MV-4-11 (cell line): ENCODE data around the gene KCND1.
"Not testable (repeated sequence)": the region's sequence is repeated elsewhere in the genome, so short reads cannot be mapped to it uniquely, and the experiment has no call there.

ENCODE experiments used
- DNase-seq: peaks from one replicate; lab custom pipeline; 2025; lab: John Stamatoyannopoulos, UW

The KCND1 gene

DNA sequence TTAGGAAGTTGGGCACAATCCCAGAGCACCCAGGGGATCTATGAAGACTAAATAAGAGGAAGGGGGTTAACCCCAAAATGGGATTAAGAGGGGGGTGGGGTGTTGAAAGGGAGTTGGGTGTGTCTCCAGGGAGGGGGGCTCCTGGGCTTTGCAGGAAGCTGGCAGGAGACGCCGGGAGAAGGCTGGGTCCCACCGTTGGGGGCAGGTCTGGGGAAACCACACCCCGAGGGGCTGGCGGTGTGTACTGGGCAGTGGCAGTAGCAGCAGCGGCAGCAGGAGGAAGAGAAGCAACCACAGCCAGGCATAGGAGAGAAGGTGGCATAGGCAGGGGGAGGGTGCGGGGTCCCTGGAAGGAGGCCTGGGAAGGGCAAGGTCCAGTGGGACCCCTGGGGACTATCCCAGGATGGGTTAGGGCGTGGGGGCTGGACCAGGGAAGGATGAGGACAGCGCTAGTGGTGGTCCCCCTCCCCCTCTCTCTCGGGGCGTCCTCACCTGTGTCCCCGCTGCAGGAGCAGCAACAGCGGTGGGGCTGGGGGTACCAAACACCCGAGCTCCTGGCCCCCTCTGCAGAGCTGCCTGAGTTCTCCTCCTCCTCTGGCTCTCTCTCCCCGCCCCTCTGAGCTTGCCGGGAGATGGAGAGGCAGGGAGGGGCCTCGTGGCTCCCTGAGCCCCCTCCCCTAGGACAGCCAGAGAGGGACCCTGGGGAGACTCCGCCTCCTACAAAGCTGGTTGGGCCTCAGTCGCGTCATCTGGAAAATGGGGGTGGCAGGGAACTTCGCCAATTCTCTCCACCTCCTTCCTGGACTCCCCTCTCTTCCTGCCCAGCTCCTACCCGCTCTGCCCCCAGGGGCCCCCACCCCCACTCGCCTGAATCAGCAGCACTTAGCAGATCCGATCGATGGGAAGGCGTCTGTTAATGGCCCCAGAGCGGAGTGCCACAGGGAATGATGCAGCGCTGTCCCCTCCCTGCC lies at the start of gene KCND1:
Gene KCND1 (minus strand): TSS at position 596 of the 971 bp plus-strand sequence. CDS start 1,573 bp downstream, outside the sequence.
- DNase-seq, result no peak

DNA sequence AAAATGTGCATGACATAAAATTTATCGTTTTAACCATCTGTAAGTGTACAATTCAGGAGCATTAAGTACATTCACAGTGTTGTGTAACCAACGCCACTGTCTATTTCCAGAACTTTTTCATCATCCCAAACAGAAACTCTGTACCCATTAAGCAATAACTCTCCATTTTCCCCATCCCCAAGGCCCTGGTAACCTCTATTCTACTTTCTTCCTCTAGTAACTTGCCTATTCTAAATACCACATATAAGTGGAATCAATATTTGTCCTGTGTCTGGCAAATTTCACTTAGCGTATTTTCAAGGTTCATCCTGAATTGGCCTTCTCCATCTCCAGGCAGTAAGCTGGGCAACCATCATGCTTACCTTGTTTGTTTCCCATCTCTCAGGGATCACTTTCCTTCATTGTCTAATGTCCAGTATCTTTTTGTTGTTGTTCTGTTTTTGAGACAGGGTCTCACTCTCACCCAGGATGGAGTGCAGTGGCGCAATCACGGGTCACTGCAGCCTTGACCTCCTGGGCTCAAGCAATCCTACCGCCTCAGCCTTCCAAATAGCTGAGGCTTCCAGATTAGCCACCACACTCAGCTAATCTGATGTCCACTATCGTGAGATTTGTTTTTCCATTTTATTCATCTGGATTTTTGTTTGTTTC lies 48.1 kb upstream of the KCND1 start:
- peak; percentile 65 for DNase-seq

DNA sequence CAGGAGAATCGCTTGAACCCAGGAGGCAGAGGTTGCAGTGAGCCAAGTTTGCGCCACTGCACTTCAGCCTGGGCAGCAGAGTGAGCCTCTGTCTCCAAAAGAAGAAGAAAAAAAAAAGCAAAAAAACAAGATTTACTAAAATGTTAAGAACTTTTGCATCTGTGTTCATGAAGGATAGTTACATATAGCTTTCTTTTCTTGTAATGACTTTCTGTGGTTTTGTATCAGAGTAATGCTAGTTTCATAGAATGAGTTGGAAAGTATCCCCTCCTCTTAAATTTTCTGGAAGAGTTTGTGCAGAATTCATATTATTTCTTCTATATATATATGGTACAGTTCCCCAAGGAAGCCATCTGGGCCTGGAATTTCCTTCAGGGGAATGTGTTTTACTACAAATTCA lies 47.4 kb upstream of the KCND1 start:
- DNase-seq, result no peak

GRCh38 chrX:49003696-49004095 lies 32.1 kb upstream of the KCND1 start:
- no peak for DNase-seq

- DNase-seq, result peak; percentile 86
These were observed 30.7 kb upstream of the KCND1 start, which contains the start of gene GRIPAP1 for GRCh38 chrX:49002091-49002935. GRIPAP1 (minus strand) TSS chrX:49002264; CDS start chrX:49002229, 35 bp downstream.

GRCh38 chrX:49001521-49002090 lies 30.0 kb upstream of the KCND1 start:
- DNase-seq, result peak; percentile 31

DNA sequence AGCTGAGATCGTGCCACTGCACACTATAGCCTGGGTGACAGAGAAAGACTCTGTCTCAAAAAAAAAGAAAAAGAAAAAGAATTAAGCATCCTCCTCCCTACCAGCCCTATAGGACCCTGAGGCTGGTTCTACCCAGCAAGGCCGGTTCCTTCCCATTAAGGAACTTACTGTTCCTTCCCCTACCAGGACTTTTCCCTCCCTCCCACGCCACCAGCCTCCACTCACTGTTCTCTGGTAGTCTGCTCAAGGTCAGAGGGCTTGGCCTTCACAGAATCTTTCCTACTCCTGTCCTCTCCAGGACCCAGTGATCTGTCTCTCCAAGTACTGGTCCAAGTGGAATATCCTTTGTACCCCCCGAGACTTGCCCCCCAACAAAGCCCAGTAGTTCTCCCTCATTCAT lies 29.0 kb upstream of the KCND1 start:
- DNase-seq, result no peak

GRCh38 chrX:48999030-48999429 lies 27.4 kb upstream of the KCND1 start:
- DNase-seq, result no peak

DNA sequence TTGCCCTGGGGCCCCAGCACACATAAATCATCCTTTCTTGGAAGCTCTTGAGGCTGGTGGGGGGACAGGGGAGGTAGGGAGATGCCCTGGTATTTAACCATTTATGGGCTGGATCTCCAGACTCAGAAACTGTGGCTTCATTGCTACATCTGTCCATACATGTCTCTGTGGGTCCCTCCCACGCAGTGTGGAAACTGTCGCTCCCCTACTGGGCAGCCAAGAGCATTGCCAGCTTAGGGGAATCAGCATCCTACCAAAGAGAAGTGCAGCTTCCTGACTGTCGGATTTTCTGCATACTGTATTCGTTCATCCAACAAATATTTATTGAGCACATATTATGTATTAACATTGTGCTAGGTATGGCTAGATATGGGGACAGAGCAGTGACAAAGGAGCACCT lies 26.7 kb upstream of the KCND1 start:
- peak; percentile 27 for DNase-seq

DNA sequence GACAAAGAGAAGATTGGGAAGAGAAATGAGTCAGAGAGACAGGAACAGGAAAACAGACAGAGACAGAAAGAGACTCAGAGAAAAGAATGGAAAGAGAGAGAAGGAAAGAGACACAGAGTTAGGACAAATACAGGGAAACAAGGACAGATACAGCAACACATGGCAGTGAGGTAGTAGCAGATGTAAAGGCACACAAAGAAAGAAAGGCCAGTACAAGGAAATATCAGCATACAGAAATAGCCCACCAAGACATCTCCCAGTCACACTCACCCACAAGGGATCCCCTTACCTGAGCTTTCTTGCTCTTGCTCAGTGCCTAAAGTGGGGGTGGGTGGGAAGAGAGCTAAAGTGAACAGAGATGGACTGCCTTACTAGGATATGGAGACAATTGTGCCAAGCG lies 26.2 kb upstream of the KCND1 start:
- no peak for DNase-seq

- DNase-seq, result no peak
These were observed 25.8 kb upstream of the KCND1 start for GRCh38 chrX:48997455-48997854.

DNA sequence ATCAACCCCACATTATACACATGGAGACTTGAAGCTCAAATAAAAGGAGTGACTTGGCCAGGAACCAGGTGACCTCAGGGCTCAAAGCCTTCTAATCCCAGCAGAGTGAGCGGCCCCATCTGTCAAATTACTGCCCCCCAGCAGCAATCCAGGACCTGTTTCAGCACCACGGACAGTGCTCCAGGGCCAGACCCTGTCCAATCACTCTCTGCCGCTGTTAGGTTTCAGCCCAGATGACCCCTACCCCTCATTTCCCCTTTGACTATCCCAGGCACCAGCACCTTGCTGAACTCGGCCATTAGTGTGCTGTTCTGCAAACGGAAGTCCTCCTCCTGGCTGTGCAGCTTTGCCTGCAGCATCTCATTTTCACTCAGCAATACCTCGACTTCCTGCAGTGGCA lies 25.3 kb upstream of the KCND1 start:
- no peak for DNase-seq

DNA sequence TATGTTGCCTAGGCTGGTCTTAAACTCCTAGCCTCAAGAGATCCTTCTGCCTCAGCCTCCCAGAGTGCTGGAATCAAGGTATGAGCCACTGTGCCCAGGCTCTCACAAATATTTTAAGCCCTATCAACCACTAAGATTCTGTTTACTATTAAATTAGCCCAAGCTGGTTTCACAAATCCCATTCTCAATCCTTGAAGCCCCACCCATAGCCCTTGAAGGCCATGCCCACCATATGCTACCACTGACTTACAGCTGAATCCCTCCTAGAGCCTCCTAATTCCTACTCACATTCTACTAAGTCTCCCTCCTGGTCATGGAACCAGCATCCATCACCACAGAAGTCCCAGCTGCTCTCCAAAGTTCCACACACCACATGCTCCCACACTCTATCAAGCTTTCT lies 20.7 kb upstream of the KCND1 start:
- no peak for DNase-seq

GRCh38 chrX:48989483-48989882 lies 17.8 kb upstream of the KCND1 start:
- DNase-seq, result no peak

DNA sequence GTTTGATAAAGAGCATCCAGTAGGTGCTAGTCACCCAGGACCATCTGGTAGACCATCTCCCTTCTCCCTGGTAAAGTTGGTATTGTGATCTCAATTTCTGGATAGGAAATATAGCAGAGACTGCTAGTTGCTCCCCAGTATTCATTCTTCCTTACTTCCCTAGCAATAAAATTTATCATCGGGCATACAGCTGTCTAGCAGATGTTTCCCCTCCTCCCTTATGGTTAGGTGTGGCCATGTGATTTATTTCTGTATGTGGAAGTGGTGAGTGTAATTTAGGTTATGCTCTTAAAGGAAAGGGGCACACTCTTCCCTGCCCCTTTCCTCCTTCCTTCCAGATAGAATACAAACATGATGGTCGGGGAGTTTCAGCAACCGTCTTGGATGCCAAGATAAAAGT lies 12.3 kb upstream of the KCND1 start:
- no peak for DNase-seq

DNA sequence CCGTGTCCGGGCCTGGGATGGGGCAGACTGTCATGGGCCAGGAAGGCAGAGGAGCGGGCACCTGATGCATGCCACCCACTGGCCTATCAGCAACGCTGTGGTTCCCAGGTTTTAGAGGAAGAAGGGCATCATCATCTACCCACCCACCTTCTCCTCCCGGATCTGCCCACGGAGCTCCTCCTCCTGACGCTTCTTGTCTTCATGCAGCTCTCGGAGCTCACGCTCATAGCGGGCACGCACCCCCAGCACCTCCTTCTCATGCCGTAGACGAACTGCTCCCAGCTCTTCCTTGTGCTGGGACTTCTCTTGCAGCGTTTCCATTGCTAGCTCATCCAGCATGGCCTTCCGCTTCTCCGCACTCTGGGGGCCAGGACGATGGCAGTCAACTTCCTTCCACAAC lies 11.4 kb upstream of the KCND1 start:
- no peak for DNase-seq

GRCh38 chrX:48981178-48981577 lies 9.5 kb upstream of the KCND1 start:
- no peak for DNase-seq

GRCh38 chrX:48980341-48980740 lies 8.7 kb upstream of the KCND1 start:
- DNase-seq, result not testable (repeated sequence)

GRCh38 chrX:48978226-48978625 lies 6.6 kb upstream of the KCND1 start:
- DNase-seq, result no peak

DNA sequence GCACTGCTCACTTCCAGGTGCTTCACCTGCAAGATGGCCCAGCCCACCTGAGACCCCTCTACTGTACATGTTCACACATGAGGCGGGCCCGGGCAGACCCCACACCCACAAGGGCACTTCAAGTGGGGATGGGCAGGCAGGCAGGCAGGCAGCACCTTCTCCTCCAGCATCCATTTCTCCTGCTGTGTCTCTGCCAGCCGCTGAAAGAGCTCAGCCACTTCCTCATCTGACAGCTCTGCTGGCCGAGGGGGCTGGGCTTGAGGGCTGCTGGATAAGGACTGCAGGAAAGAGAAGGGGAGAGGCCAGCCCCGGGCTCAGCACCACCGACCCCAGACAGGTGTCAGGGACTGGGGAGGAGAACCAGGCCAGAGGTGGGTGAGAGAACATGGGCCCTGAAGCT lies 4.4 kb upstream of the KCND1 start:
- peak; percentile 13 for DNase-seq

DNA sequence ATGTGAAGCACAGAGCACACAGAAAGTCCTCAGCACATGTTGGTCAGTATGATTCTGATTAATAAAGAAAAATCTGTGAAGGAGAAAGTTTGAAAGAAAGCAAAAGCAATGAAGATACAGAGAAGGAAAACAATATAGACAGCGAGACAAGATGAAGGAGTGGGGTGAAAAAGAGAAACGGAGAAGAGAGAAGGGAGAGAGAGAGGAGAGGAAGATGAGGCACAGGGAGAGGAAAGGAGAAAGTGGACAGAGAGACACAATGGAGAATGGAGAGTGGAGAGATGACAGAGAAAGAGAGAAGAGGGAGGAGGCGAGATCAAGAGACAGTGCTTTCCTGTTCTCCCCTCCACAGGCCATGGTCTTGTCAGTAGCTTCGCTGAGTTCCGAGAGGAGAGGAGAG lies 3.9 kb upstream of the KCND1 start:
- DNase-seq, result no peak

GRCh38 chrX:48975041-48975440 lies 3.4 kb upstream of the KCND1 start:
- no peak for DNase-seq
